Type B pancreatic cell (in vitro differentiated cells): Measurements from ENCODE around the gene DNAI2. TPM values are rescaled to one million over a fixed set of nuclear protein-coding genes. Genes with fewer than 3 reads are reported as not detected.

Experiments used
- DNase-seq: peaks from one replicate; pipeline ENCODE4 v3.0.0; 2021; ENCODE audit warnings: mixed read lengths; ENCODE audit not compliant: unreplicated experiment; ENCODE audit errors: extremely low spot score
- H3K27ac Mint-ChIP-seq: 2 replicates; pipeline ENCODE4 v1.8.0; 2021; ENCODE audit warnings: mild to moderate bottlenecking, mixed read lengths
- H3K27me3 Mint-ChIP-seq: 2 replicates; pipeline ENCODE4 v1.8.0; 2021; ENCODE audit warnings: mixed read lengths
- H3K36me3 Mint-ChIP-seq: 2 replicates; pipeline ENCODE4 v1.8.0; 2021; ENCODE audit warnings: mixed read lengths
- H3K4me1 Mint-ChIP-seq: one replicate; pipeline ENCODE4 v1.8.0; 2021; ENCODE audit warnings: mixed read lengths; ENCODE audit not compliant: unreplicated experiment
- H3K4me3 Mint-ChIP-seq: 2 replicates; pipeline ENCODE4 v1.8.0; 2021; ENCODE audit warnings: mild to moderate bottlenecking, mixed read lengths
- H3K9me3 Mint-ChIP-seq: 2 replicates; pipeline ENCODE4 v1.8.0; 2021; ENCODE audit warnings: mixed read lengths
- total RNA-seq: library from RNA; stranded (reverse); gene quantifications from 2 replicates; pipeline ENCODE4 v1.2.1, GENCODE V29; 2021; ENCODE audit warnings: low replicate concordance
- TF ChIP-seq, protein P1 (sequence below): fragments of 200-600 bp; sonication (generic); conservative IDR thresholded peaks from 2 replicates; pipeline ENCODE4 v1.5.0; 2021; ENCODE audit warnings: antibody characterized with exemption, mild to moderate bottlenecking

DNAI2 gene
- total RNA-seq, 1 donor from 2014 or later, result 0.87 TPM

DNA sequence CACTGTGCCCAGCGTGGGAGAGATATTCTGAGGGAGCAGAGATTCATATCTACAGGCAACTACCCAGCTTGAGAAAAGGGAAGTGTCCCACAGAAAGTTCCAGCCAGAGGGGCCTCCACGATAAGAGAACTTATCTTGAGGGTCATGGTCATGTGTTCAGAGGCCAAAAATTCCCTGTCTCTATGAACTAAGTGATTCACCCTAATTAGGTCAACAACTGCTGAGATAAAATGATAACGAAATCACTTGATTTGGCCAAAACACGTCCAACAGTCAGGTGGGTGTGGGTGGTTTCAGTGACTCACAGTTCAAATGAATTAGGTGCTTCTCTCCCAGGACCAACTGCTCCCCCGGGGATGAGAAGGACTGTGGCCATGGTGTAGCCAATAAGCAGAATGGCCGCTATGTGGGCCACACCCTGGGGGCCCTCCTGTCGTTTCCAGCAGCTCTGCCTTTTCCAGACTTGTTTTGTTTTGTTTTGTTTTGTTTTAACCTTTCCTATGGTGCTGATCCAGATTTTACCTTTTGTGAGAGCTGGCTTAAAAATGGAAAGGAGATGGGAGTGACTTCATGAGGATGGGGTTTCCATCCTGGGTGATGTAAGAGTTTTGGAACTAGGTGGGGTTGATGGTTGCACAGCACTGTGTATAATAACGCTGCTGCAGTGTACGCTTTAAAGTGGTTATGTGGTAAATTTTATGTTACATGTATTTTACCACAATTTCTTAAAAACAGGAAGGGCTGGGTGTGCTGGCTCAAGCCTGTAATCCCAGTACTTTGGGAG lies 8.7 kb downstream of the DNAI2 start:
- H3K4me1 Mint-ChIP-seq, result peaks cover 5% of the 10 kb centered on the region
- H3K36me3 Mint-ChIP-seq, result no peaks in the 10 kb centered on the region
- peaks cover 5% of the 10 kb centered on the region for H3K27me3 Mint-ChIP-seq
- no peak overlapping the region for H3K27ac Mint-ChIP-seq
- no peak overlapping the region for H3K4me3 Mint-ChIP-seq
- TF ChIP-seq, protein P1, sequence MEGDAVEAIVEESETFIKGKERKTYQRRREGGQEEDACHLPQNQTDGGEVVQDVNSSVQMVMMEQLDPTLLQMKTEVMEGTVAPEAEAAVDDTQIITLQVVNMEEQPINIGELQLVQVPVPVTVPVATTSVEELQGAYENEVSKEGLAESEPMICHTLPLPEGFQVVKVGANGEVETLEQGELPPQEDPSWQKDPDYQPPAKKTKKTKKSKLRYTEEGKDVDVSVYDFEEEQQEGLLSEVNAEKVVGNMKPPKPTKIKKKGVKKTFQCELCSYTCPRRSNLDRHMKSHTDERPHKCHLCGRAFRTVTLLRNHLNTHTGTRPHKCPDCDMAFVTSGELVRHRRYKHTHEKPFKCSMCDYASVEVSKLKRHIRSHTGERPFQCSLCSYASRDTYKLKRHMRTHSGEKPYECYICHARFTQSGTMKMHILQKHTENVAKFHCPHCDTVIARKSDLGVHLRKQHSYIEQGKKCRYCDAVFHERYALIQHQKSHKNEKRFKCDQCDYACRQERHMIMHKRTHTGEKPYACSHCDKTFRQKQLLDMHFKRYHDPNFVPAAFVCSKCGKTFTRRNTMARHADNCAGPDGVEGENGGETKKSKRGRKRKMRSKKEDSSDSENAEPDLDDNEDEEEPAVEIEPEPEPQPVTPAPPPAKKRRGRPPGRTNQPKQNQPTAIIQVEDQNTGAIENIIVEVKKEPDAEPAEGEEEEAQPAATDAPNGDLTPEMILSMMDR, result no peak
- no peak for DNase-seq
- no peaks in the 10 kb centered on the region for H3K9me3 Mint-ChIP-seq

DNA sequence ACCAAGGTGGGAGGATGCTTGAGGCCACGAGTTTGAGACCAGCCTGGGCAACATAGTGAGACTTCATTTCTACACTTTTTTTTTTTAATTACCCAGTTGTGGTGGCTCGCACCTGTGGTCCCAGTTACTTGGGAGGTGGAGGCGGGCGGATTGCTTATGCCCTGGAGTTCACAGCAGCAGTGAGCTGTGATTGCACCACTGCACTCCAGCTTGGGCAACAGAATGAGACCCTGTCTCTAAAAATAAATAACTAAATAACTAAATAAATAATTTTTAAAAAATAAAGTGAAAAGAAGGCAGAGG lies 9.3 kb downstream of the DNAI2 start:
- TF ChIP-seq, protein P1, result no peak
- Mint-ChIP-seq H3K27ac (no peak overlapping the region), H3K9me3 (no peaks in the 10 kb centered on the region), H3K4me3 (no peak overlapping the region), H3K36me3 (no peaks in the 10 kb centered on the region), H3K4me1 (peaks cover 5% of the 10 kb centered on the region), H3K27me3 (peaks cover 5% of the 10 kb centered on the region)
- no peak for DNase-seq

DNA sequence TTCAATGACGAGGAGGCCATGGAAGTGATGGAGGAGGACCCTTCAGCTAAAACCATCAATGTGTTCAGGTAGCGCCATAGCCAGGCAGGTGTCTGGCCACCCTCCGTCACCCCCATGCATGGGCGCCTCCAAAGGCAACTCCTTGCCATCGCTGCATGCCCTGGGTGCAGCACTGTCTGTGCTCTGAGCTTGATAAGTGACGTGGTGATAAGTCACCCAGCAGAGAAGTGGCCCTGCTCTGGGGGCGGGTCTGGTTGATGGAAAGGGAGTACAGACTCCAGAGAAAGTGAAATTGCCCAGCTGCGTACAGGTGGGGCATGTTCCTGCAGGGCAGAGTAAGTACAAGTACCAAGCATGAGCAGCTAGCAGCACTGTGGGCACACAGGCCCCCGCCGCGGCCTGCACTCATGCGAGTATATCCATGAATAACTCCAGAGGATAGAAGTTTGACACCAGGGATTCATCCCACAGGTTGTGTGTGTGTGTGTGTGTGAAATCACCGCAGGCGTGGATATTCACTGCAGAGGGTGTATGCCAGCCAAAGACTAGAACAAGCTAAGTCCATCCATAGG lies 13.1 kb downstream of the DNAI2 start:
- TF ChIP-seq, protein P1, result no peak
- peaks cover 7% of the 10 kb centered on the region for H3K27me3 Mint-ChIP-seq
- no peak overlapping the region for H3K27ac Mint-ChIP-seq
- no peak for DNase-seq
- H3K36me3 Mint-ChIP-seq, result no peaks in the 10 kb centered on the region
- H3K4me1 Mint-ChIP-seq, result peaks cover 5% of the 10 kb centered on the region
- H3K4me3 Mint-ChIP-seq, result no peak overlapping the region
- H3K9me3 Mint-ChIP-seq, result no peaks in the 10 kb centered on the region

DNA sequence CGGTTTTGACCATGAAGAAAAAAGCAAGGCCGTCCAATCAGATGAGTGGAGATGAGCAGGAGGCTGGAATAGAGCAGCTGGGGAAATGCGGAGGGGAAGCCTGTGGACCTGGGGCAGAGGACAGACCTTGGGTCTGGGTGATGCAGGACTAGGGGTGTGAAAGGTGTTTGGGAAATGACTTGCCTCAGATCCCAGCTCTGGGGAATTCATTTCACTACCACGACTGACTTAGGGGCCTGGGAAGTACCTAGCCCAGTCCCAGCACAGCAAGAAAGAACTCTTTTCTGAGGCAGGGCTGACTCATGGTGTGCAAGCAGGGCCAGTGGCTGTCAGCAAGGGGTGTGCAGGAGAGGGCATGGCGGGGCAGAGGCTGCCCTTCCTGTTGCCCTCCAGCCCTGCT lies 14.8 kb downstream of the DNAI2 start:
- TF ChIP-seq, protein P1, result no peak
- H3K36me3 Mint-ChIP-seq, result no peaks in the 10 kb centered on the region
- no peaks in the 10 kb centered on the region for H3K9me3 Mint-ChIP-seq
- H3K27ac Mint-ChIP-seq, result no peak overlapping the region
- DNase-seq, result no peak
- H3K27me3 Mint-ChIP-seq, result peaks cover 7% of the 10 kb centered on the region
- H3K4me3 Mint-ChIP-seq, result no peak overlapping the region
- H3K4me1 Mint-ChIP-seq, result peaks cover 5% of the 10 kb centered on the region

DNA sequence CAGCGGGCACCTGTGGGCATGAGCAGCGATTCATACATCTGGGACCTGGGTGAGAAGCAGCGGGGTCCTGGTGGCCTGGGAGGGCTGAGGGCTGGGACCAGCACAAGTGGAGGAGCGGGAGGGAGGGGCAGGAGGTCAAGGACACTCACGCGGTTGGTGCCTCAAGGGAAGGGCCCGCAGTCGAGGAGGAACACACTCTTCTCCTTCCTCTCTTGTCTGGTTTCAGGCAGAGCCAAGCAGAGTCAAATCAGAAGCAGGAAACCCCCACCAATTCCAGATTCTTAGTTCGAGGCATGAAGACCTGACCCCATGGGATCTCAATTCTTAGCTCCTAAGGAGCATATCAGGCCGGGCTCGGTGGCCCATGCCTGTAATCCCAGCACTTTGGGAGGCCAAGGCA lies 15.7 kb downstream of the DNAI2 start:
- no peak overlapping the region for H3K27ac Mint-ChIP-seq
- H3K27me3 Mint-ChIP-seq, result peaks cover 5% of the 10 kb centered on the region
- no peak for DNase-seq
- no peak overlapping the region for H3K4me3 Mint-ChIP-seq
- TF ChIP-seq, protein P1, result no peak
- H3K36me3 Mint-ChIP-seq, result no peaks in the 10 kb centered on the region
- peaks cover 5% of the 10 kb centered on the region for H3K4me1 Mint-ChIP-seq
- no peaks in the 10 kb centered on the region for H3K9me3 Mint-ChIP-seq
